Measurements from ENCODE around the gene MXRA5.
"Not testable (repeated sequence)": the region's sequence is repeated elsewhere in the genome, so short reads cannot be mapped to it uniquely, and the experiment has no call there.

MXRA5 gene

GRCh38 chrX:3320471-3321046, 25.9 kb downstream of the MXRA5 start:
- DNase-seq: no peak

GRCh38 chrX:3317191-3317718, 29.2 kb downstream of the MXRA5 start:
- DNase-seq: no peak

- no peak for DNase-seq
Observed at GRCh38 chrX:3312109-3312508, 34.3 kb downstream of the MXRA5 start.

GRCh38 chrX:3307881-3308280, 38.6 kb downstream of the MXRA5 start:
- DNase-seq: peak; percentile 24

GRCh38 chrX:3299636-3300035, 46.8 kb downstream of the MXRA5 start:
- peak; percentile 40 for DNase-seq

- DNase-seq: peak; percentile 10
Observed at GRCh38 chrX:3295731-3296130, 50.7 kb downstream of the MXRA5 start.

- DNase-seq: peak; percentile 48
Observed at GRCh38 chrX:3293251-3293650, 53.2 kb downstream of the MXRA5 start.

- DNase-seq: peak; percentile 23
Observed at GRCh38 chrX:3290561-3290960, 55.9 kb downstream of the MXRA5 start.

- peak; percentile 91 for DNase-seq
Observed at GRCh38 chrX:3286196-3286945, 60.1 kb downstream of the MXRA5 start.

- DNase-seq: no peak
Observed at GRCh38 chrX:3280706-3281105, 65.7 kb downstream of the MXRA5 start.

GRCh38 chrX:3273668-3274067, 72.8 kb downstream of the MXRA5 start:
- DNase-seq: not testable (repeated sequence)

GRCh38 chrX:3271834-3272186, 74.6 kb downstream of the MXRA5 start:
- DNase-seq: peak; percentile 94

GRCh38 chrX:3271183-3271833, 75.1 kb downstream of the MXRA5 start:
- DNase-seq: no peak

GRCh38 chrX:3268829-3269228, 77.6 kb downstream of the MXRA5 start:
- DNase-seq: peak; percentile 91

GRCh38 chrX:3263681-3264126, 82.7 kb downstream of the MXRA5 start:
- DNase-seq: no peak

- peak; percentile 91 for DNase-seq
Observed at GRCh38 chrX:3262901-3263300, 83.6 kb downstream of the MXRA5 start.
